MG63 (cell line): ENCODE results near the gene UCK1. TPM values are rescaled to one million over a fixed set of nuclear protein-coding genes. Genes with fewer than 3 reads are reported as not detected.

ENCODE experiments used
- DNase-seq: peaks from one replicate; pipeline ENCODE4 v3.0.0-alpha.2; 2020
- H3K27me3 ChIP-seq: fragments of 250-450 bp; sonication (Bioruptor Pico); 2 replicates; pipeline ENCODE4 v1.5.1; 2020; ENCODE audit warnings: mild to moderate bottlenecking, moderate library complexity
- H3K36me3 ChIP-seq: fragments of 250-450 bp; sonication (Bioruptor Pico); 2 replicates; pipeline ENCODE4 v1.5.1; 2020; ENCODE audit warnings: mild to moderate bottlenecking, moderate library complexity
- H3K4me3 ChIP-seq: fragments of 250-450 bp; sonication (Bioruptor Pico); 2 replicates; pipeline ENCODE4 v1.5.1; 2020; ENCODE audit warnings: mild to moderate bottlenecking, moderate library complexity
- H3K9me3 ChIP-seq: fragments of 250-450 bp; sonication (Bioruptor Pico); 2 replicates; pipeline ENCODE4 v1.5.1; 2020; ENCODE audit warnings: mild to moderate bottlenecking, moderate library complexity
- total RNA-seq: library from RNA; depleted of rRNA; stranded (reverse); fragments of >200 nt; shearing (Covaris generic); gene quantifications from 2 replicates; pipeline ENCODE4 v1.2.3, GENCODE V29; 2014; ENCODE audit warnings: low replicate concordance; rRNA removed

UCK1 gene
- total RNA-seq, 1 experiment from 2014 or later: 19.3 TPM

GRCh38 chr9:131475956-131476776, 54.9 kb downstream of the UCK1 start:
- DNase-seq: no peak
- no peaks in the 10 kb centered on the region for H3K27me3 ChIP-seq
- no peak overlapping the region for H3K4me3 ChIP-seq
- H3K9me3 ChIP-seq: no peaks in the 10 kb centered on the region
- peaks cover 89% of the 10 kb centered on the region for H3K36me3 ChIP-seq

- DNase-seq: no peak
- Histone ChIP-seq H3K9me3 (no peaks in the 10 kb centered on the region), H3K36me3 (peaks cover 93% of the 10 kb centered on the region), H3K27me3 (no peaks in the 10 kb centered on the region), H3K4me3 (no peak overlapping the region)
Observed at GRCh38 chr9:131475111-131475955, 55.7 kb downstream of the UCK1 start.

- Histone ChIP-seq H3K36me3 (peaks cover 93% of the 10 kb centered on the region), H3K4me3 (no peak overlapping the region), H3K27me3 (no peaks in the 10 kb centered on the region), H3K9me3 (no peaks in the 10 kb centered on the region)
- DNase-seq: no peak
Observed at GRCh38 chr9:131474711-131475110, 56.4 kb downstream of the UCK1 start.

GRCh38 chr9:131473891-131474290, 57.2 kb downstream of the UCK1 start:
- Histone ChIP-seq H3K27me3 (no peaks in the 10 kb centered on the region), H3K9me3 (no peaks in the 10 kb centered on the region), H3K36me3 (peaks cover 94% of the 10 kb centered on the region), H3K4me3 (no peak overlapping the region)
- no peak for DNase-seq

Other genes with a start within 250 kb of the UCK1 start
- gene PLPP7, start 241.5 kb downstream of the UCK1 start, total RNA-seq: 8.1 and 16.3 TPM in 2 replicates
- 24.0 and 39.2 TPM in 2 replicates for gene PRRC2B, start 137.2 kb downstream of the UCK1 start, total RNA-seq
- 6.7 and 12.8 TPM in 2 replicates for gene POMT1, start 28.3 kb downstream of the UCK1 start, total RNA-seq
- not detected in 2 replicates for gene PRRT1B, start 14.3 kb upstream of the UCK1 start, total RNA-seq
- gene RAPGEF1, start 208.8 kb upstream of the UCK1 start, total RNA-seq: 19.0 and 31.3 TPM in 2 replicates